ENCODE measurements around the gene BAZ2B. TPM values are rescaled to one million over a fixed set of nuclear protein-coding genes. Genes with fewer than 3 reads are reported as not detected.

The BAZ2B gene
- total RNA-seq, 1 donor from 2014 or later, result 37.4 TPM

DNA sequence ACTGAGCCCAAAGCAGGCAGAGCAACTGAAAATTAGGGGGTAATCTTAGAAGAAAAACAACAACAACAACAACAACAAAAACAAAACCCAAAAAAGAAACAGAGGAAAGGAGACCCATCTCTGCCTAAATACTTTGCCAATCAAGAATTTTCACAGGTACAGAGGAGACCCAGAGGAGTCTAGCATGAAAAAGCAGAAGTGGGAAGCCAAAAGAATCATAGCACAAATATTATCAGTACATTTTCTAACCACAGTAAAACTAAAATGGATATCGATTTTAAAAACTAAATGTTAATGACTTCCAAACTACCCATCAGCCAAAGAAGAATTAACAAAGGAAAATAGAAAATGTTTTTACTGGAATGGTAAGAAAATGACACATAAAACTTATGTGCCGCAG is 148.1 kb downstream of the BAZ2B start:
- TF ChIP-seq, protein P1, sequence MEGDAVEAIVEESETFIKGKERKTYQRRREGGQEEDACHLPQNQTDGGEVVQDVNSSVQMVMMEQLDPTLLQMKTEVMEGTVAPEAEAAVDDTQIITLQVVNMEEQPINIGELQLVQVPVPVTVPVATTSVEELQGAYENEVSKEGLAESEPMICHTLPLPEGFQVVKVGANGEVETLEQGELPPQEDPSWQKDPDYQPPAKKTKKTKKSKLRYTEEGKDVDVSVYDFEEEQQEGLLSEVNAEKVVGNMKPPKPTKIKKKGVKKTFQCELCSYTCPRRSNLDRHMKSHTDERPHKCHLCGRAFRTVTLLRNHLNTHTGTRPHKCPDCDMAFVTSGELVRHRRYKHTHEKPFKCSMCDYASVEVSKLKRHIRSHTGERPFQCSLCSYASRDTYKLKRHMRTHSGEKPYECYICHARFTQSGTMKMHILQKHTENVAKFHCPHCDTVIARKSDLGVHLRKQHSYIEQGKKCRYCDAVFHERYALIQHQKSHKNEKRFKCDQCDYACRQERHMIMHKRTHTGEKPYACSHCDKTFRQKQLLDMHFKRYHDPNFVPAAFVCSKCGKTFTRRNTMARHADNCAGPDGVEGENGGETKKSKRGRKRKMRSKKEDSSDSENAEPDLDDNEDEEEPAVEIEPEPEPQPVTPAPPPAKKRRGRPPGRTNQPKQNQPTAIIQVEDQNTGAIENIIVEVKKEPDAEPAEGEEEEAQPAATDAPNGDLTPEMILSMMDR (IDR thresholded peaks at IDR 0.05; ENCODE audit: insufficient read depth, low read length, severe bottlenecking), result no peak
- Histone ChIP-seq H3K36me3 (ENCODE audit: control insufficient read depth, insufficient read depth, low read length) (no peaks in the 10 kb centered on the region), H3K27me3 (ENCODE audit: control insufficient read depth, insufficient read depth, low read length) (no peaks in the 10 kb centered on the region), H3K4me3 (ENCODE audit: low read depth, low read length) (no peak overlapping the region)
- no peak for DNase-seq (ENCODE audit: low read depth)
- FAIRE-seq, result no peak

DNA sequence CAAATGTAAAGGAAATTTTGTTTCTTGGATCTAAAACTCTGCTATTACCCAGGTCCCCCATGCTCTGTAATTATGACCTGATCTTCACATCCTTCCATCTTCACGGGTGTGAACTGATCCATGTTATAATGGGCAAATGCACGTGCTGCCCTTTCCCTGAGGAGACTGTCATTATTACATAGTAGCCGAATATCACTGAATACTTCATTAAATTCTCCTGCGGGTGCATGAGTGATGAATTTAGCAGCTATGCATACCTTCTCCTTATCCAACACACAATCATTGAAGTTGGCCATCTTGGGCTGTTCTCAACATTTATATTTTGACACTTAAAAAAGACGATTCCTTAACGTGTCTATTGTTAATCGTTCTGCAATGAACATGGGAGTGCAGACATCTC is 153.4 kb downstream of the BAZ2B start:
- Histone ChIP-seq H3K36me3 (ENCODE audit: control insufficient read depth, insufficient read depth, low read length) (no peaks in the 10 kb centered on the region), H3K27me3 (ENCODE audit: control insufficient read depth, insufficient read depth, low read length) (no peaks in the 10 kb centered on the region), H3K4me3 (ENCODE audit: low read depth, low read length) (no peak overlapping the region)
- TF ChIP-seq, protein P1 (IDR thresholded peaks at IDR 0.05; ENCODE audit: insufficient read depth, low read length, severe bottlenecking), result no peak
- DNase-seq (ENCODE audit: low read depth) (no peak), FAIRE-seq (no peak)

DNA sequence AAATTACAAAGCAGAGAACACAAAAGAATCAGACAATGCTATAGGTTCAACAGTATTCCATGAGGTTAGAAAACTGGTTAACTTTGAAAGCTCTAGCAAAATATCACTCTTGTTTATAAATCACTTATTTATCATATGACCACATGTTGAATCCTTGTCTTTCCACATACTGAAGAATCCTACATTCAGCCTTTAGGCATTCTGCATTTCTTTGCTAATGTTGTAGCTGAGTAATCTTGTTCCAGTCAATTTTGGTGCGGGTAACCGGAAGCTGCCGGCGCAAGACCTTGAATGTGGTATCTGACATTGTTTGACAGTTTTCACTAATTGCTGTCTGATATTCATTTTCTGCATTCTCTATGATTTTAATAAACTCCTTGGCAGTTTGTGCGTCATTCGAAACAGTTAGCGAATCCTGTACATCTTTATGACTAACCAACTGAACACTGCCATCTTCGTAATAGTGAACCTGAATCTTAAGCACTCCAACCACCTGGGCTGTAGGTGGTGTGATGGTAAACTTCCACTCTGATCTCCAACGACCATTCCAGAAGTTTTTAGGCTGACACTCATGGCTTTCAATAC is 154.1 kb downstream of the BAZ2B start:
- FAIRE-seq, result no peak

DNA sequence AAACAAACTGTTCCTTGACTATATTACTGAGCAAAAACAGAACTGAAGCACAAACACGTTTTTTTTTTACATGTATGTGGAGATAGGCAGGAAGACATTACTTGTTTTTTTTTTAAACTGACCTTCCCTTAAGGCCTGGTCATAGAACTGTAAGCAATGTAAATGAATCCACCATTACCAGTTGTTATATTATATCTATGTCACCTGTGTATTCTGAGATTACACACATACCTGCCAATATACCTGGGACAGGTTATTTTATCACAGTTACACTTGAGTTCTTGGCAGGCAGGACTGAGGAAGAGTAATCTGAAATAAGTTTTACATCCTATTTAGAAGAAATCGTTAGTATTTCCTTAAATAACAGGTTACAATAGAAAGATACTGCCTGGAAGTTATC is 155.3 kb downstream of the BAZ2B start:
- DNase-seq (ENCODE audit: low read depth) (no peak), FAIRE-seq (no peak)
- no peaks in the 10 kb centered on the region for H3K27me3 ChIP-seq (ENCODE audit: control insufficient read depth, insufficient read depth, low read length)
- H3K36me3 ChIP-seq (ENCODE audit: control insufficient read depth, insufficient read depth, low read length), result no peaks in the 10 kb centered on the region
- H3K4me3 ChIP-seq (ENCODE audit: low read depth, low read length), result no peak overlapping the region
- TF ChIP-seq, protein P1 (IDR thresholded peaks at IDR 0.05; ENCODE audit: insufficient read depth, low read length, severe bottlenecking), result no peak

More for the DNA sequence above, 154.1 kb downstream of the BAZ2B start:
- H3K4me3 ChIP-seq (ENCODE audit: low read depth, low read length), result no peak overlapping the region
- no peak for DNase-seq (ENCODE audit: low read depth)
- H3K36me3 ChIP-seq (ENCODE audit: control insufficient read depth, insufficient read depth, low read length), result no peaks in the 10 kb centered on the region
- TF ChIP-seq, protein P1 (IDR thresholded peaks at IDR 0.05; ENCODE audit: insufficient read depth, low read length, severe bottlenecking), result no peak
- H3K27me3 ChIP-seq (ENCODE audit: control insufficient read depth, insufficient read depth, low read length), result no peaks in the 10 kb centered on the region

DNA sequence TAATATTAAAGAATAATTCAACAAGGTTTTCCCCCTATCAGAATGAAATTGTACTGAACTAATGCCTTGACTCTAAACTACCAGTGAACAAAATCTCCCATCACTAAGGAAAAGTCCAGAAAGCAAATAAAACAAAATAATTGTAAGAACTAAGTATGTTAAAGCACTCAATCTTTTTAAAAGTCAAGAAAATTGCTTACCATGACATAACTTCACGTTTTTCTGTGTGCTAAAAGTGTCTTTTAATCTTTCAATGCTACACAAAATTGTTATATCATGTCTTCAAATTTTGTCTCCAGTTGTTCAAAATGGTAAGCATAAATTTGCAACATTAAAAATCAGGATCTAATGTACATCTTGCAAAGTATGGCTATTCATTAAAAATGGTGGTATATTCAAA is 156.1 kb downstream of the BAZ2B start:
- no peak overlapping the region for H3K4me3 ChIP-seq (ENCODE audit: low read depth, low read length)
- no peak for DNase-seq (ENCODE audit: low read depth)
- TF ChIP-seq, protein P1 (IDR thresholded peaks at IDR 0.05; ENCODE audit: insufficient read depth, low read length, severe bottlenecking), result no peak
- no peaks in the 10 kb centered on the region for H3K27me3 ChIP-seq (ENCODE audit: control insufficient read depth, insufficient read depth, low read length)
- no peak for FAIRE-seq
- no peaks in the 10 kb centered on the region for H3K36me3 ChIP-seq (ENCODE audit: control insufficient read depth, insufficient read depth, low read length)

DNA sequence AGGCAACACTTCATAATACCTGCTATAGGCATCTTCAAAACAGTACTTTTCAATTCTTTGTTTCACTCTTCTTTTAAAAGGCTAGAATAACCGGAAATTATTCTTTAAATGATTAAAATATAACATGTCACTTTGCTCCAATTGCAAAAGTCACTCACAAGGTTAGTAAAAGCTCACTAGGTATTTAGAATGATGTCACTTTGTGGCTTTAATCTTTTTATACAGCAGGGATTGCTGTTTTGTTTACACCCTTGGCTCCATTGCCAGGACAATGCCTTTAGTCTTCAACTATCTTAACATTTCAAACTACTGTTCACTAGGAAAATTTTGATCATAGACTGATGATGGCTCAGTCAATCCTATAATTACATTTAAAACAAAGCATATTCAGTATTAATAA is 157.1 kb downstream of the BAZ2B start:
- DNase-seq (ENCODE audit: low read depth) (no peak), FAIRE-seq (no peak)
- TF ChIP-seq, protein P1 (IDR thresholded peaks at IDR 0.05; ENCODE audit: insufficient read depth, low read length, severe bottlenecking), result no peak
- no peak overlapping the region for H3K4me3 ChIP-seq (ENCODE audit: low read depth, low read length)
- no peaks in the 10 kb centered on the region for H3K36me3 ChIP-seq (ENCODE audit: control insufficient read depth, insufficient read depth, low read length)
- H3K27me3 ChIP-seq (ENCODE audit: control insufficient read depth, insufficient read depth, low read length), result no peaks in the 10 kb centered on the region

Measured in bronchial epithelial cell (primary cell).